ENCODE results near the gene PCARE.

PCARE gene

DNA sequence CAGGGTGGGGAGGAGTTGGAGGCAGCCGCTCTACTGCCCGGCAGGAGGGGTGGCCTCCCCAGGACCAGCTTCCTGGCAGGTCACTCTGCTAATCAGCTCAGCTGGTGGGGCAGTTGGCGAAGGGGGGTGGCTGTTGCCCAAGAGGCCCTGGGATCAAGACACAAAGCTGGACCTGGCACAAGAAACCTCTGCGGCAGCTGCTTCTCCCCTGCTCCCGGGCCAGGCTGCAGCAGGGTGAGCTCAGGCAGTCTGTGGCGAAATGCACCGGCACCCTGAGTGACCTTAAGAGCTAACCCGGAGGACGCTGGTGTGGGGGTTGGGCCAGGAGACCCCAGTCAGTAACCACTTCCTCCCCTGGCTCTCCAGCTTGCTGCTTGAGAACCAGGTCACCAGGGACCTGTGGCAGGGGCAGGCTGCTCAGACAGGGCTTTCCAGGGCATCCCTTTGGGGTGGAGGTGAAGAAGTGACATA, 62.1 kb downstream of the PCARE start:
- in situ Hi-C loops (cut with MboI; ENCODE audit: low sequenced_read_pairs) = loop anchor here (5.0 kb wide), 1 partner anchor 50 kb away; no protein-coding TSS in a partner anchor

Measured in HL-60/S4 (cell line).